Keratinocyte (primary cell): ENCODE results near the gene GABRB1. TPM values are rescaled to one million over a fixed set of nuclear protein-coding genes. Genes with fewer than 3 reads are reported as not detected.
A peak's percentile ranks its signal among the peaks of the same experiment; 100 is the strongest.

ENCODE experiments used
- DNase-seq: peaks from one replicate; pipeline ENCODE4 v3.0.0-alpha.2; 2011; ENCODE audit warnings: low read depth, missing footprints, low spot score
- FAIRE-seq: peaks from 2 replicates; lab custom pipeline; 2011; peaks lifted over from hg19 to GRCh38; lab: Jason Lieb, UNC
- H2AFZ ChIP-seq: 2 replicates; pipeline ENCODE4 v1.6.0; 2012; ENCODE audit warnings: low read length, control low read depth, inconsistent platforms; ENCODE audit not compliant: control insufficient read depth
- H3K27ac ChIP-seq: 2 replicates; pipeline ENCODE4 v1.5.1; 2011; ENCODE audit warnings: low read length; ENCODE audit not compliant: control insufficient read depth, insufficient read depth
- H3K27me3 ChIP-seq: 3 replicates; pipeline ENCODE4 v1.6.0; 2011; ENCODE audit warnings: low read length; ENCODE audit not compliant: control insufficient read depth, insufficient read depth; ENCODE audit errors: extremely low read depth
- H3K36me3 ChIP-seq, 2 experiments: 2 replicates in 1 of 2; 3 replicates in 1 of 2; pipeline ENCODE4 v1.5.1; 2011; ENCODE audit warnings: low read length in 2 of 2, mild to moderate bottlenecking in 1 of 2; ENCODE audit not compliant: control insufficient read depth in 2 of 2, insufficient read depth in 2 of 2; ENCODE audit errors: extremely low read depth in 1 of 2
- H3K4me1 ChIP-seq: 3 replicates; pipeline ENCODE4 v1.5.1; 2011; ENCODE audit warnings: low read length; ENCODE audit not compliant: control insufficient read depth, insufficient read depth; ENCODE audit errors: extremely low read depth
- H3K4me2 ChIP-seq: 3 replicates; pipeline ENCODE4 v1.6.0; 2011; ENCODE audit warnings: low read depth, low read length; ENCODE audit not compliant: control insufficient read depth, insufficient read depth; ENCODE audit errors: extremely low read depth
- H3K4me3 ChIP-seq, 3 experiments: fragments of 200-600 bp in 1 of 3; sonication (generic) in 1 of 3; 2 replicates in 2 of 3; 3 replicates in 1 of 3; pipeline ENCODE4 v1.5.1; 2011 to 2016; ENCODE audit warnings: low read length in 3 of 3, mild to moderate bottlenecking in 3 of 3, control low read depth in 2 of 3, inconsistent platforms in 1 of 3, low read depth in 1 of 3, mixed read lengths in 1 of 3, mixed run types in 1 of 3, moderate library complexity in 1 of 3; ENCODE audit not compliant: control insufficient read depth in 2 of 3, insufficient read depth in 2 of 3; ENCODE audit errors: extremely low read depth in 1 of 3
- H3K79me2 ChIP-seq: 2 replicates; pipeline ENCODE4 v1.6.0; 2012; ENCODE audit warnings: low read length; ENCODE audit not compliant: control insufficient read depth, insufficient read depth
- H3K9ac ChIP-seq: 3 replicates; pipeline ENCODE4 v1.6.0; 2011; ENCODE audit warnings: low read length; ENCODE audit not compliant: control insufficient read depth, insufficient read depth; ENCODE audit errors: extremely low read depth
- H3K9me1 ChIP-seq: 3 replicates; pipeline ENCODE4 v1.6.0; 2011; ENCODE audit warnings: low read length; ENCODE audit not compliant: control insufficient read depth, insufficient read depth; ENCODE audit errors: extremely low read depth
- H3K9me3 ChIP-seq: 2 replicates; pipeline ENCODE4 v1.5.1; 2012; ENCODE audit warnings: low read depth, low read length; ENCODE audit not compliant: control insufficient read depth
- H4K20me1 ChIP-seq: 3 replicates; pipeline ENCODE4 v1.6.0; 2011; ENCODE audit warnings: low read length; ENCODE audit not compliant: control insufficient read depth, insufficient read depth; ENCODE audit errors: extremely low read depth
- CTCF ChIP-seq, 3 experiments: IDR thresholded peaks in 1 of 3; conservative IDR thresholded peaks in 1 of 3; optimal IDR thresholded peaks in 1 of 3; 2 replicates in 2 of 3; 3 replicates in 1 of 3; pipeline versions ENCODE3 to v1.5.1; 2011; ENCODE audit warnings: low read length in 3 of 3, mild to moderate bottlenecking in 3 of 3, moderate library complexity in 2 of 3, control low read depth in 1 of 3, inconsistent platforms in 1 of 3; ENCODE audit not compliant: insufficient read depth in 2 of 3; ENCODE audit errors: extremely low read depth in 1 of 3
- EZH2 ChIP-seq: IDR thresholded peaks from one replicate; pipeline ENCODE4 v1.6.1; 2012; ENCODE audit warnings: inconsistent platforms, mild to moderate bottlenecking, low read length, moderate library complexity
- dilution Hi-C: fragments of 300-500 bp; cut with MboI; formaldehyde crosslinking; loops from one replicate; pipeline ENCODE4 v1.7.0; 2020; ENCODE audit warnings: low sequenced_read_pairs; ENCODE audit not compliant: extremely low pct_ligation_motif_present
- polyA plus RNA-seq, 5 experiments: library from polyadenylated mRNA; depleted of rRNA in 3 of 5; stranded (reverse) in 3 of 5; stranded (forward) in 1 of 5; unstranded in 1 of 5; fragments of >200 nt; gene quantifications; 1 replicate in 1 of 5; 2 replicates in 3 of 5; 3 replicates in 1 of 5; pipeline versions ENCODE4 v1.2.1 to v1.2.3, GENCODE V29; 2011 to 2012; ENCODE audit warnings: missing spikeins in 2 of 5, low read depth in 1 of 5, low replicate concordance in 1 of 5

GABRB1 gene
- polyA plus RNA-seq, 1 donor (not counting 4 experiments of a cell fraction or from before 2014, with no cell fraction given), result not detected

- DNase-seq (no peak), FAIRE-seq (no peak)
- H3K36me3 ChIP-seq, result no peaks in the 10 kb centered on the region
- H3K4me2 ChIP-seq, result no peak overlapping the region
- H3K79me2 ChIP-seq, result no peaks in the 10 kb centered on the region
- peak overlapping the region; percentile 75 for H2AFZ ChIP-seq
- H3K4me3 ChIP-seq, result no peak overlapping the region
- H3K27ac ChIP-seq, result no peak overlapping the region
- peaks cover 13% of the 10 kb centered on the region for H3K4me1 ChIP-seq
- dilution Hi-C loops, result no loop called here
- no peak for TF ChIP-seq CTCF (optimal IDR thresholded peaks at IDR 0.05 in 1 of 3, IDR thresholded peaks at IDR 0.05 in 1 of 3, conservative IDR thresholded peaks at IDR 0.05 in 1 of 3; ENCODE audit: extremely low read depth in 1 of 3, insufficient read depth in 2 of 3, low read length in 3 of 3)
- no peak for TF ChIP-seq EZH2
- no peaks in the 10 kb centered on the region for H4K20me1 ChIP-seq
- H3K27me3 ChIP-seq, result no peaks in the 10 kb centered on the region
- no peaks in the 10 kb centered on the region for H3K9me3 ChIP-seq
- H3K9ac ChIP-seq, result no peak overlapping the region
- no peaks in the 10 kb centered on the region for H3K9me1 ChIP-seq
Measured at GRCh38 chr4:47471064-47471463, 439.7 kb downstream of the GABRB1 start.

- Histone ChIP-seq H4K20me1 (no peaks in the 10 kb centered on the region), H3K4me1 (peaks cover 13% of the 10 kb centered on the region), H3K79me2 (no peaks in the 10 kb centered on the region), H3K27ac (no peak overlapping the region), H3K4me2 (no peak overlapping the region), H3K36me3 (no peaks in the 10 kb centered on the region), H3K4me3 (no peak overlapping the region), H3K27me3 (no peaks in the 10 kb centered on the region), H2AFZ (no peak overlapping the region), H3K9me3 (no peaks in the 10 kb centered on the region), H3K9ac (no peak overlapping the region), H3K9me1 (no peaks in the 10 kb centered on the region)
- no peak for FAIRE-seq
- no peak for DNase-seq
- TF ChIP-seq EZH2 (no peak), CTCF (optimal IDR thresholded peaks at IDR 0.05 in 1 of 3, IDR thresholded peaks at IDR 0.05 in 1 of 3, conservative IDR thresholded peaks at IDR 0.05 in 1 of 3; ENCODE audit: extremely low read depth in 1 of 3, insufficient read depth in 2 of 3, low read length in 3 of 3) (no peak)
- dilution Hi-C loops, result no loop called here
Measured at GRCh38 chr4:47471591-47471990, 440.2 kb downstream of the GABRB1 start.
